HepG2 (cell line): ENCODE measurements around the gene EPHX1. TPM values are rescaled to one million over a fixed set of nuclear protein-coding genes. Genes with fewer than 3 reads are reported as not detected.
A peak's percentile ranks its signal among the peaks of the same experiment; 100 is the strongest.
"Not testable (repeated sequence)": the region's sequence is repeated elsewhere in the genome, so short reads cannot be mapped to it uniquely, and the experiment has no call there.

Source experiments
- ATAC-seq: fragments of 200-7000 bp; cut with Tn5 transposase; 3 replicates; pipeline ENCODE4 v1.9.1; 2020; ENCODE audit warnings: mild to moderate bottlenecking, moderate library complexity
- BruUV-seq: library from RNA; stranded (reverse); fragments of 400-500 nt; replicated peaks from 2 replicates; lab custom pipeline; 2021; lab: Mats Ljungman, UMichigan
- CTCF ChIA-PET: fragments of 300-600 bp; formaldehyde crosslinking; extraction: SDS; loops from one replicate; lab custom pipeline; 2021; ENCODE audit warnings: low total read pairs, inconsistent platforms, low intra/inter-chr PET ratio; lab: Yijun Ruan, JAX
- POLR2A ChIA-PET: fragments of 350-600 bp; sonication (Branson Sonifier 250); formaldehyde crosslinking; loops from one replicate; lab custom pipeline; 2020; ENCODE audit warnings: antibody characterized with exemption, inconsistent platforms; lab: Yijun Ruan, JAX
- DNase-seq: peaks from one replicate; pipeline ENCODE4 v3.0.0-alpha.2; 2015; ENCODE audit warnings: low spot score
- FAIRE-seq: peaks from 3 replicates; lab custom pipeline; 2011; peaks lifted over from hg19 to GRCh38; lab: Jason Lieb, UNC
- H2AFZ ChIP-seq: one replicate; pipeline ENCODE4 v1.6.1; 2011; ENCODE audit warnings: low read length, inconsistent platforms
- H3K27ac ChIP-seq: fragments of 300-600 bp; 3 replicates; pipeline ENCODE4 v1.8.0; 2011; ENCODE audit warnings: mixed run types, mild to moderate bottlenecking, mixed read lengths, low read length, inconsistent platforms; ENCODE audit not compliant: insufficient read depth; ENCODE audit errors: extremely low read length
- H3K27me3 ChIP-seq, 2 experiments: fragments of 200-600 bp in 1 of 2; 2 replicates in 1 of 2; 3 replicates in 1 of 2; pipeline versions ENCODE4 v1.6.0 to v1.8.0; 2011; ENCODE audit warnings: low read length in 2 of 2, mild to moderate bottlenecking in 2 of 2, moderate library complexity in 2 of 2, inconsistent platforms in 1 of 2; ENCODE audit not compliant: insufficient read depth in 2 of 2, control insufficient read depth in 1 of 2
- H3K36me3 ChIP-seq, 2 experiments: fragments of 200-600 bp in 1 of 2; replicated peaks in 1 of 2; 2 replicates in 1 of 2; 3 replicates in 1 of 2; pipeline versions ENCODE4 v1.5.1 to v1.8.0; 2011; ENCODE audit warnings: low read length in 2 of 2, inconsistent platforms in 1 of 2; ENCODE audit not compliant: insufficient read depth in 2 of 2, control insufficient read depth in 1 of 2
- H3K4me1 ChIP-seq: 2 replicates; pipeline ENCODE4 v1.5.1; 2012; ENCODE audit warnings: low read length, inconsistent platforms; ENCODE audit not compliant: insufficient read depth
- H3K4me2 ChIP-seq: 2 replicates; pipeline ENCODE4 v1.6.0; 2011; ENCODE audit warnings: low read depth, low read length, inconsistent platforms
- H3K4me3 ChIP-seq, 3 experiments: fragments of 200-600 bp in 1 of 3; sonication (generic), shearing (Covaris generic) in 1 of 3; replicated peaks in 1 of 3; 2 replicates each; pipeline ENCODE4 v1.5.1; 2011 to 2016; ENCODE audit warnings: low read length in 3 of 3, inconsistent platforms in 2 of 3, low read depth in 2 of 3, mild to moderate bottlenecking in 2 of 3, control low read depth in 1 of 3, mixed read lengths in 1 of 3; ENCODE audit not compliant: insufficient read depth in 1 of 3
- H3K79me2 ChIP-seq: one replicate; pipeline ENCODE4 v1.6.1; 2011; ENCODE audit warnings: low read length, inconsistent platforms; ENCODE audit not compliant: insufficient read depth
- H3K9ac ChIP-seq: 2 replicates; pipeline ENCODE4 v1.6.0; 2011; ENCODE audit warnings: mild to moderate bottlenecking, low read depth, low read length, inconsistent platforms; ENCODE audit not compliant: insufficient read depth
- H3K9me3 ChIP-seq: 2 replicates; pipeline ENCODE4 v1.5.1; 2012; ENCODE audit warnings: mild to moderate bottlenecking, low read length
- H4K20me1 ChIP-seq: 2 replicates; pipeline ENCODE4 v1.6.0; 2011; ENCODE audit warnings: inconsistent platforms, mild to moderate bottlenecking, low read length, moderate library complexity; ENCODE audit not compliant: insufficient read depth
- ASH2L ChIP-seq: fragments of 300-600, 200-600 bp; sonication (generic); IDR thresholded peaks from 2 replicates; pipeline ENCODE4 v1.7.0; 2017; ENCODE audit warnings: low read depth, mild to moderate bottlenecking, moderate library complexity, mixed read lengths, low read length; ENCODE audit not compliant: insufficient read length
- JARID2 ChIP-seq: sonication (generic); formaldehyde crosslinking; IDR thresholded peaks from 2 replicates; pipeline ENCODE4 v1.8.1; 2023; ENCODE audit warnings: missing genetic modification reagents, inconsistent platforms; ENCODE audit not compliant: insufficient replicate concordance
- KAT8 ChIP-seq: IDR thresholded peaks from 2 replicates; pipeline ENCODE4 v1.6.1; 2016; ENCODE audit warnings: missing genetic modification reagents, missing compliant biosample characterization
- SP4 ChIP-seq: sonication (generic); formaldehyde crosslinking; IDR thresholded peaks from 2 replicates; pipeline ENCODE4 v1.8.1; 2023; ENCODE audit warnings: mild to moderate bottlenecking, missing genetic modification reagents
- ZNF235 ChIP-seq: sonication (generic); formaldehyde crosslinking; IDR thresholded peaks from 2 replicates; pipeline ENCODE4 v1.8.1; 2023; ENCODE audit warnings: mild to moderate bottlenecking, missing genetic modification reagents, borderline replicate concordance
- WGBS: methylation state at CpG from one replicate; pipeline ENCODE4 v1.1.6; 2017; ENCODE audit warnings: low lambda C conversion rate; 5-methylcytosine and 5-hydroxymethylcytosine counted together
- in situ Hi-C: cut with HindIII; loops from 2 replicates; pipeline ENCODE4 v1.10.0; 2017; ENCODE audit warnings: low pct_unique_long_range_greater_than_20kb; ENCODE audit not compliant: extremely low pct_ligation_motif_present
- intact Hi-C: fragments of 100-400 bp; cut with micrococcal nuclease; formaldehyde crosslinking; loops from one replicate; pipeline ENCODE4 v1.10.0; 2022; ENCODE audit not compliant: unreplicated experiment
- polyA plus RNA-seq, 8 experiments: library from polyadenylated mRNA; depleted of rRNA in 3 of 8; stranded (reverse) in 7 of 8; unstranded in 1 of 8; fragments of >200 nt; fragmentation: Illumina TruSeq in 4 of 8; extraction: Trizol in 4 of 8; gene quantifications; 2 replicates each; pipeline versions ENCODE4 v1.2.1 to v1.2.3, GENCODE V29; 2011 to 2016; ENCODE audit warnings: low read depth in 4 of 8, missing spikeins in 1 of 8, mixed read lengths in 1 of 8; ENCODE audit not compliant: insufficient read depth in 1 of 8
- total RNA-seq, 5 experiments: library from RNA; depleted of rRNA; stranded (reverse); fragments of >200 nt; fragmentation: Illumina TruSeq; extraction: Trizol; gene quantifications; 2 replicates each; pipeline ENCODE4 v1.2.3, GENCODE V29; 2016; ENCODE audit warnings: low read depth in 1 of 5

EPHX1 gene
- total and polyA plus RNA-seq, 2 of the 13 experiments (the other 11 are each of a cell fraction or from before 2014, with no cell fraction given): 27.7 to 36.5 TPM

DNA sequence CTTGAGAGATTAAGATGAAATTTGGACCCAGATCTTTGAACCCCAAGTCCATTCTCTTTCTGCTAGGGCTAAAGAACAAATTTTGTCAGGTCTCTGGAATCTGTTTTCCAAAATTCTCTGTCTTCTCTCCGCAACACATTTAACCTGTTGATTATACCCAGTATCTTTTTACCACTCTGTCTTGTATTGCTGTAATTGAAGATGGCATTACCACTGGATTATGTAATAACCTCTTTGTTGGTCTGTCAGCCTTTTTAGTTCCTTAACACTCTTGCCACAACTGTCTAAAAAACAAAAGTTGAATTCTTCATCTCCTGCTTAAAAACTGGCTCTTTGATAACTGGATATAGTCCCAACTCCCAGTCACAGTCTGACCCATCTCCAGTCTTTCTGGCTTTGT is 29.3 kb upstream of the EPHX1 start (continued):
- TF ChIP-seq KAT8 (CRISPR knock-in tag): no peak
- TF ChIP-seq, all 625 proteins: peak for 0

DNA sequence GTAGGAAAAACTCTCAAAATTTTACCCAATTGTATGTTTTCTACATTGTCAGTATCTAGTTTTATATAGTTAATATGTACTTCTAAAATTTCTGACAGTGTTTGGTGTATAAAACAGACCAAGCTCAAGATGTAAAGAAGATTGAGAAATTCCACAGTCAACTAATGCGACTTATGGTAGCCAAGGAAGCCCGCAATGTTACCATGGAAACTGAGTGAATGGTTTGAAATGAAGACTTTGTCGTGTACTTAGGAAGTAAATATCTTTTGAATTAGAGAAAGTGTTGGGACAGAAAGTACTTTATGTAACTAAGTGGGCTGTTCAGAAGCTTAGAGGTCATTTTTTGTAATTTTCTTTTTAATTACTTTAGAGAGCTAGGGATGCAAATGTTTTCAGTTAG is 20.8 kb upstream of the EPHX1 start:
- 100% methylated on average over 3 of the region's 3 CpGs for WGBS
- H3K4me1 ChIP-seq, intact Hi-C loops, H4K20me1 ChIP-seq, H3K79me2 ChIP-seq, H3K27me3 ChIP-seq, POLR2A ChIA-PET, in situ Hi-C loops, H3K4me2 ChIP-seq, BruUV-seq, H3K27ac ChIP-seq, H2AFZ ChIP-seq, H3K9me3 ChIP-seq, DNase-seq, H3K4me3 ChIP-seq, ATAC-seq, H3K9ac ChIP-seq, CTCF ChIA-PET: not testable (repeated sequence)
- FAIRE-seq: peak; percentile 80
- H3K36me3 ChIP-seq: peaks cover 9 to 44% of the 10 kb centered on the region in 2 experiments

DNA sequence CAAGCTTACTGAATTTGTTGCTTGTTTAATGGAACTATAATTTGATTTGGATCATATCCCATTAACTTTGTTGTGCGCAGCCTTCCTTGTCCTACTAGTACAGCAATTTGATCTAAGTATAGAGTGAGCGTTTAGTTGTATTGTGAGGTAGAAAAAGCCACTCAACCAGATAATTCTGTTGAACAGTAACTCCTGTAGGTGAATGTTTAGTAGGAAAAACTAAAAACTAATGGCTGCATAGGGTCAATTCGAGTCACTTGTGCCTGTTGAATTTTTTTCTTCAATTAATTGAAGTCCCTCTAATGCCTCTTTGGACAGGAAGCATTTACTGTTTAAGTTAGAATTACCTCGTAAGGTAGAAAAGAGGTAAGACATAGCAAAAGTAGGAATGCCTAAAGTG is 15.0 kb upstream of the EPHX1 start:
- POLR2A ChIA-PET: no interaction called here
- Histone ChIP-seq H3K79me2 (no peaks in the 10 kb centered on the region), H3K9me3 (no peaks in the 10 kb centered on the region), H3K36me3 (peaks cover 0 to 10% of the 10 kb centered on the region in 2 experiments; a peak in 4 of 5 replicates), H2AFZ (no peak overlapping the region), H4K20me1 (no peaks in the 10 kb centered on the region), H3K9ac (no peak overlapping the region), H3K4me2 (no peak overlapping the region), H3K4me3 (no peak overlapping the region), H3K27me3 (no peaks in the 10 kb centered on the region), H3K27ac (no peak overlapping the region), H3K4me1 (no peaks in the 10 kb centered on the region)
- no peak for ATAC-seq
- in situ Hi-C loops: no loop called here
- BruUV-seq: no TSS peak
- CTCF ChIA-PET: no interaction called here
- intact Hi-C loops: no loop called here
- DNase-seq: no peak
- no peak for TF ChIP-seq JARID2 (CRISPR knock-in tag)
- no peak for TF ChIP-seq ASH2L
- no peak for TF ChIP-seq SP4 (CRISPR knock-in tag)
- TF ChIP-seq ZNF235 (CRISPR knock-in tag): no peak
- WGBS: 90% methylated on average over 4 of the region's 4 CpGs
- no peak for FAIRE-seq

DNA sequence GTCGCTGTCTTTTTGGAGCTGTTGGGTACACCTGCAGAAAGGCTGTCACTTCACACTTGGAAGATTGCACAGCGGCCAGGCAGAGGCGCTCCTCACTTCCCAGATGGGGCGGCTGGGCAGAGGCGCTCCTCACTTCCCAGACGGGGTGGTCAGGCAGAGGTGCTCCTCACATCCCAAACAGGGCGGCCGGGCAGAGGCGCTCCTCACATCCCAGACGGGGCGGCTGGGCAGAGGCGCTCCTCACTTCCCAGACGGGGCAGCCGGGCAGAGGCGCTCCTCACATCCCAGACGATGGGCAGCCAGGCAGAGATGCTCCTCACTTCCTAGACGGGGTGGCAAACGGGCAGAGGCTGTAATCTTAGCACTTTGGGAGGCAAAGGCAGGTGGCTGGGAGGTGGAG is 13.8 kb upstream of the EPHX1 start:
- in situ Hi-C loops, H3K4me3 ChIP-seq, H3K36me3 ChIP-seq, H3K27me3 ChIP-seq, H3K9ac ChIP-seq, H2AFZ ChIP-seq, H3K27ac ChIP-seq, BruUV-seq, CTCF ChIA-PET, H4K20me1 ChIP-seq, H3K4me2 ChIP-seq, ATAC-seq, DNase-seq, H3K9me3 ChIP-seq, H3K4me1 ChIP-seq, POLR2A ChIA-PET, H3K79me2 ChIP-seq, intact Hi-C loops, FAIRE-seq: not testable (repeated sequence)
- 99% methylated on average over 18 of the region's 18 CpGs for WGBS
